ENCODE measurements around the gene RBM41.

The RBM41 gene

GRCh38 chrX:107123750-107124149, 5.1 kb upstream of the RBM41 start:
- Histone ChIP-seq H2AFZ (ENCODE audit: low read length) (no peak overlapping the region), H3K27ac (ENCODE audit: low read depth, low read length, poor library complexity, severe bottlenecking) (no peak overlapping the region), H3K4me1 (ENCODE audit: insufficient read depth, low read length, severe bottlenecking) (peaks cover 6% of the 10 kb centered on the region), H3K4me2 (ENCODE audit: low read length) (no peak overlapping the region), H3K36me3 (ENCODE audit: insufficient read depth, low read length) (no peaks in the 10 kb centered on the region), H3K9ac (ENCODE audit: low read length) (no peak overlapping the region), H3F3A (ENCODE audit: insufficient read depth, low read length) (no peaks in the 10 kb centered on the region), H3K27me3 (ENCODE audit: insufficient read depth, low read length) (no peaks in the 10 kb centered on the region), H3K9me2 (ENCODE audit: low read depth, low read length) (no peaks in the 10 kb centered on the region), H3K79me2 (ENCODE audit: insufficient read depth, low read length) (no peaks in the 10 kb centered on the region), H4K20me1 (ENCODE audit: insufficient read depth, low read length) (no peaks in the 10 kb centered on the region), H3K4me3 (ENCODE audit: low read depth, low read length, poor library complexity, severe bottlenecking) (no peak overlapping the region), H3K9me3 (ENCODE audit: low read length) (no peaks in the 10 kb centered on the region)
- no peak for TF ChIP-seq CTCF (IDR thresholded peaks at IDR 0.05; ENCODE audit: low read length)
- TF ChIP-seq EZH2 (IDR thresholded peaks at IDR 0.05; ENCODE audit: borderline replicate concordance, low read length), result no peak

DNA sequence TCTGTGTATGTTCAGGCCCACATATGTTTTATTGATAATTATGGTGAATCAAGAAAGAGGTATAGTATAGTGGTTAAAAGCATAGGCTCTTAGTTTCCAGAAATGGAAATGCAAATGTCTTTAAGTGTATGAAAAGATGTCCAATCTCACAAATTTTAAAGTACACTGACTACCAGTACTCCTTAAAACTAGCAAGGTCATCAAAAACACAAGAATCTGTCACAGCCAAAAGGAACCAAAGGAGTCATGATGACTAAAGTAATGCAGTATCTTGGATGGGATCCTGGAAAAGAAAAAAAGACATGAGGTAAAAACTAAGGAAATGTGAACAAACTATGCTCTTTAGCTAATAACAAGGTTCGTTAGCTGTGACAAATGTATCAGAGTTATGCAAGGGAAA, 661 bp upstream of the RBM41 start:
- Histone ChIP-seq H3K4me1 (ENCODE audit: insufficient read depth, low read length, severe bottlenecking) (peaks cover 14% of the 10 kb centered on the region), H4K20me1 (ENCODE audit: insufficient read depth, low read length) (no peaks in the 10 kb centered on the region), H3F3A (ENCODE audit: insufficient read depth, low read length) (no peaks in the 10 kb centered on the region), H3K36me3 (ENCODE audit: insufficient read depth, low read length) (peaks cover 23% of the 10 kb centered on the region), H3K27ac (ENCODE audit: low read depth, low read length, poor library complexity, severe bottlenecking) (no peak overlapping the region), H3K27me3 (ENCODE audit: insufficient read depth, low read length) (no peaks in the 10 kb centered on the region), H3K79me2 (ENCODE audit: insufficient read depth, low read length) (peaks cover 5% of the 10 kb centered on the region; the same call in 1 of the 2 replicates), H3K9ac (ENCODE audit: low read length) (no peak overlapping the region; the same call in 1 of the 2 replicates), H3K9me3 (ENCODE audit: low read length) (no peaks in the 10 kb centered on the region), H3K4me3 (ENCODE audit: low read depth, low read length, poor library complexity, severe bottlenecking) (peak overlapping the region; percentile 96), H2AFZ (ENCODE audit: low read length) (peak overlapping the region; percentile 96), H3K4me2 (ENCODE audit: low read length) (peak overlapping the region; percentile 77), H3K9me2 (ENCODE audit: low read depth, low read length) (no peaks in the 10 kb centered on the region)
- TF ChIP-seq EZH2 (IDR thresholded peaks at IDR 0.05; ENCODE audit: borderline replicate concordance, low read length) (no peak), CTCF (IDR thresholded peaks at IDR 0.05; ENCODE audit: low read length) (no peak)

- Histone ChIP-seq H3K9me2 (ENCODE audit: low read depth, low read length) (no peaks in the 10 kb centered on the region), H3K4me2 (ENCODE audit: low read length) (peak overlapping the region; percentile 77), H3K27me3 (ENCODE audit: insufficient read depth, low read length) (no peaks in the 10 kb centered on the region), H4K20me1 (ENCODE audit: insufficient read depth, low read length) (no peaks in the 10 kb centered on the region), H3F3A (ENCODE audit: insufficient read depth, low read length) (no peaks in the 10 kb centered on the region), H3K4me3 (ENCODE audit: low read depth, low read length, poor library complexity, severe bottlenecking) (peak overlapping the region; percentile 96), H3K36me3 (ENCODE audit: insufficient read depth, low read length) (peaks cover 36% of the 10 kb centered on the region), H2AFZ (ENCODE audit: low read length) (no peak overlapping the region), H3K9me3 (ENCODE audit: low read length) (no peaks in the 10 kb centered on the region), H3K4me1 (ENCODE audit: insufficient read depth, low read length, severe bottlenecking) (peaks cover 14% of the 10 kb centered on the region), H3K27ac (ENCODE audit: low read depth, low read length, poor library complexity, severe bottlenecking) (no peak overlapping the region), H3K9ac (ENCODE audit: low read length) (peak overlapping the region; percentile 88), H3K79me2 (ENCODE audit: insufficient read depth, low read length) (peaks cover 5% of the 10 kb centered on the region; the same call in 1 of the 2 replicates)
- TF ChIP-seq CTCF (IDR thresholded peaks at IDR 0.05; ENCODE audit: low read length), result no peak
- TF ChIP-seq EZH2 (IDR thresholded peaks at IDR 0.05; ENCODE audit: borderline replicate concordance, low read length), result no peak
These were observed 665 bp downstream of the RBM41 start for GRCh38 chrX:107117993-107118321.
